Measurements from ENCODE around the gene NDE1.

- TF ChIP-seq POLR2A (IDR thresholded peaks at IDR 0.05), result no peak
- TF ChIP-seq, protein P1, sequence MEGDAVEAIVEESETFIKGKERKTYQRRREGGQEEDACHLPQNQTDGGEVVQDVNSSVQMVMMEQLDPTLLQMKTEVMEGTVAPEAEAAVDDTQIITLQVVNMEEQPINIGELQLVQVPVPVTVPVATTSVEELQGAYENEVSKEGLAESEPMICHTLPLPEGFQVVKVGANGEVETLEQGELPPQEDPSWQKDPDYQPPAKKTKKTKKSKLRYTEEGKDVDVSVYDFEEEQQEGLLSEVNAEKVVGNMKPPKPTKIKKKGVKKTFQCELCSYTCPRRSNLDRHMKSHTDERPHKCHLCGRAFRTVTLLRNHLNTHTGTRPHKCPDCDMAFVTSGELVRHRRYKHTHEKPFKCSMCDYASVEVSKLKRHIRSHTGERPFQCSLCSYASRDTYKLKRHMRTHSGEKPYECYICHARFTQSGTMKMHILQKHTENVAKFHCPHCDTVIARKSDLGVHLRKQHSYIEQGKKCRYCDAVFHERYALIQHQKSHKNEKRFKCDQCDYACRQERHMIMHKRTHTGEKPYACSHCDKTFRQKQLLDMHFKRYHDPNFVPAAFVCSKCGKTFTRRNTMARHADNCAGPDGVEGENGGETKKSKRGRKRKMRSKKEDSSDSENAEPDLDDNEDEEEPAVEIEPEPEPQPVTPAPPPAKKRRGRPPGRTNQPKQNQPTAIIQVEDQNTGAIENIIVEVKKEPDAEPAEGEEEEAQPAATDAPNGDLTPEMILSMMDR (IDR thresholded peaks at IDR 0.05), result no peak
Observed at GRCh38 chr16:15649727-15650018, 372 bp upstream of the NDE1 start.

All from stomach (tissue), 4 donors.